Measurements from ENCODE around the gene CHRND. TPM values are rescaled to one million over a fixed set of nuclear protein-coding genes. Genes with fewer than 3 reads are reported as not detected.

The CHRND gene
- total RNA-seq, 3 donors from 2014 or later (not counting 1 experiment from before 2014, with no cell fraction given): not detected

- no peaks in the 10 kb centered on the region for H3K36me3 Mint-ChIP-seq
Observed at GRCh38 chr2:232573042-232573441, 47.1 kb downstream of the CHRND start.

DNA sequence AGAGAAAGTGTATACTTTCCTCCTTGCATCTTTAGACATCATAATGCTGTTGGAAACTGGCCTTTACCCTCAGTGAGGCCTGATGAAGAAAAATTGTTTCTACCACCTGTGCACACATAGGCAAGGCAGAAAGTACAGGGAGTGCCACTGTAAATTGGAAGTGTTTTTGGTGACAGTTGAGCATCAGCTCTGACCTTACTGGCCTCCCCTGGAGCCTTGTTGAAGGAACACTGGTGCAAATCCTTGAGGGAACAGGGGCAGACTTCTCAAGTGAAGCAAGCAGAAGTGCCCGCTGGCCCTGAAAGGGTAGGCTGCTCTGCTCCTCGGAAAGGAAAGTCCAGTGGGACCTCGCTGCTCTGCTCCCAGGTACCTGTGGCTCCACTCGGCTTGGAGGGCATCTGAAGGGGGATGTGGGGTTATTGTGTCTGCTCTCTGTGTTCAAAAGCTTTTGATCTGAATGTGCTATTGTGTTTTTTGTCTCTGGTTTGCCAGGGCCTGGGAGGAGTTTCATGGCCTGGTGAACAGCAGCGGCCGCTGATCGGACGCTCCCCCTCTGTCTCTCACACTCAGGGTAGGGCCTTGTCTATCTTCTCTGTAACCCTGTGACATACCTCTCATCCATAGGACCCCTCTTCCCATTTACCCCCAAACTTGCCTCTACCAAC lies 47.9 kb downstream of the CHRND start:
- no peaks in the 10 kb centered on the region for H3K36me3 Mint-ChIP-seq
- no peak overlapping the region for H3K4me3 Mint-ChIP-seq
- peaks cover 58% of the 10 kb centered on the region for H3K36me3 ChIP-seq (ENCODE audit: control insufficient read depth, insufficient read depth, low read length)

More at GRCh38 chr2:232573042-232573441, 47.1 kb downstream of the CHRND start:
- no peaks in the 10 kb centered on the region for H3K9me3 Mint-ChIP-seq
- Histone ChIP-seq H3K27ac (ENCODE audit: low read length) (no peak overlapping the region), H3K4me1 (ENCODE audit: control insufficient read depth, insufficient read depth, low read length) (no peaks in the 10 kb centered on the region), H3K27me3 (ENCODE audit: control insufficient read depth, insufficient read depth, low read length) (no peaks in the 10 kb centered on the region), H3K36me3 (ENCODE audit: control insufficient read depth, insufficient read depth, low read length) (peaks cover 64% of the 10 kb centered on the region), H3K4me3 (ENCODE audit: low read length) (no peak overlapping the region), H3K9me3 (ENCODE audit: control insufficient read depth, insufficient read depth, low read length) (no peaks in the 10 kb centered on the region)
- TF ChIP-seq CTCF (IDR thresholded peaks at IDR 0.05): no peak
- ATAC-seq (no peak), DNase-seq (no peak)
- intact Hi-C loops (cut with micrococcal nuclease): no loop called here
- peaks cover 5 to 7% of the 10 kb centered on the region in 2 donors for H3K4me1 Mint-ChIP-seq
- H3K4me3 Mint-ChIP-seq: no peak overlapping the region
- no peak overlapping the region for H3K27ac Mint-ChIP-seq
- H3K27me3 Mint-ChIP-seq (ENCODE audit: low read depth in 2 of 2): no peaks in the 10 kb centered on the region

DNA sequence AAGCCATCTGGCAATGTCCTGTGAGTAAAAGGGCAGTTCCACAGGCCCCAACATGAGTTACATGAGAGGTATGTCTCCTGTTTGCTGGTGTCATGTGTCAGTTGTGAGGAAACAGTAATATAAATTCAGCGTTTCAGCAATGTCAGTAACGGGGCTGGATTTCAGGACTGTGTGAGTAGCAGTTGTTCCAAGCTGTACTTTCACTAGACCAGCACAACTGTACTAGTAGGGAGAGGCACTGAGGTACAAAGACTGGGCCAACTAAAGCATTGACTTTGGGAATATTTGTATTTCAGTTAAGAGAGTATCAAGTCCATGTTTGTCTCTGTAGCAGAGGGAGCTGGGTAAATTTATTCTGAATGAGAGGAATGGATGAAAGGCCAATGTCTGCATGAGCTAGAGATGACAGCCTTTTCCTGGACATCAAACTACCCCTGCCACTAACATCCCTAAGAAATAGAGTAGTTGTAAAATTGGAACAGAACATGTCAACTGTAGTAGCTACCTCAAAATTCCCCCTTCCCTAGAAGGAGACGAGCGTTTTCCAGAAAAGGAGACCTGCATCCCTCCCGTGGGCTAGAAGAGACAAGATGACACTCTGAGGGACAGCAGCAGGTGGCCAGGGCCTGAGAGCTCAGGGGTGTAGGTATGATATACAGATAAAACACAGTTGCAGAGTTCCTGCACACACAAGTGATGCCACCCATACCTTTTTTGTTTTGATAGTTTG lies 48.9 kb downstream of the CHRND start:
- no peak overlapping the region for H3K27ac Mint-ChIP-seq
- no peaks in the 10 kb centered on the region for H3K9me3 Mint-ChIP-seq
- intact Hi-C loops (cut with micrococcal nuclease): no loop called here

More for the DNA sequence above, 47.9 kb downstream of the CHRND start:
- Histone ChIP-seq H3K4me1 (ENCODE audit: control insufficient read depth, insufficient read depth, low read length) (no peaks in the 10 kb centered on the region), H3K27me3 (ENCODE audit: control insufficient read depth, insufficient read depth, low read length) (no peaks in the 10 kb centered on the region), H3K4me3 (ENCODE audit: low read length) (no peak overlapping the region), H3K27ac (ENCODE audit: low read length) (no peak overlapping the region), H3K9me3 (ENCODE audit: control insufficient read depth, insufficient read depth, low read length) (no peaks in the 10 kb centered on the region)
- ATAC-seq (no peak), DNase-seq (no peak)
- intact Hi-C loops (cut with micrococcal nuclease): no loop called here
- Mint-ChIP-seq H3K9me3 (no peaks in the 10 kb centered on the region), H3K27ac (no peak overlapping the region), H3K4me1 (peaks cover under 1 to 5% of the 10 kb centered on the region in 2 donors), H3K27me3 (ENCODE audit: low read depth in 2 of 2) (no peaks in the 10 kb centered on the region)
- TF ChIP-seq CTCF (IDR thresholded peaks at IDR 0.05): no peak
- WGBS (ENCODE audit: insufficient coverage): 97% methylated on average over 8 of the region's 8 CpGs

More for the DNA sequence above, 48.9 kb downstream of the CHRND start:
- H3K4me1 ChIP-seq (ENCODE audit: control insufficient read depth, insufficient read depth, low read length): no peaks in the 10 kb centered on the region
- TF ChIP-seq CTCF (IDR thresholded peaks at IDR 0.05): no peak
- no peaks in the 10 kb centered on the region for H3K27me3 ChIP-seq (ENCODE audit: control insufficient read depth, insufficient read depth, low read length)
- no peak overlapping the region for H3K27ac ChIP-seq (ENCODE audit: low read length)
- ATAC-seq: no peak
- no peaks in the 10 kb centered on the region for H3K27me3 Mint-ChIP-seq (ENCODE audit: low read depth in 2 of 2)
- WGBS (ENCODE audit: insufficient coverage): over 99% methylated on average over 5 of the region's 5 CpGs
- H3K4me3 Mint-ChIP-seq: no peak overlapping the region
- H3K9me3 ChIP-seq (ENCODE audit: control insufficient read depth, insufficient read depth, low read length): no peaks in the 10 kb centered on the region
- H3K36me3 ChIP-seq (ENCODE audit: control insufficient read depth, insufficient read depth, low read length): peaks cover 48% of the 10 kb centered on the region
- no peak overlapping the region for H3K4me3 ChIP-seq (ENCODE audit: low read length)
- peaks cover 0 to 5% of the 10 kb centered on the region in 2 donors for H3K4me1 Mint-ChIP-seq
- no peaks in the 10 kb centered on the region for H3K36me3 Mint-ChIP-seq
- DNase-seq: no peak
